Measurements from ENCODE around the gene KRTAP12-3.
"Not testable (repeated sequence)": the region's sequence is repeated elsewhere in the genome, so short reads cannot be mapped to it uniquely, and the experiment has no call there.

Gene KRTAP12-3

GRCh38 chr21:44686843-44687561, 29.3 kb downstream of the KRTAP12-3 start:
- no peak for DNase-seq

GRCh38 chr21:44687671-44688070, 29.9 kb downstream of the KRTAP12-3 start:
- DNase-seq, result no peak

- DNase-seq, result not testable (repeated sequence)
Observed at GRCh38 chr21:44689740-44690139, 32.0 kb downstream of the KRTAP12-3 start.

- no peak for DNase-seq
Observed at GRCh38 chr21:44691686-44692085, 34.0 kb downstream of the KRTAP12-3 start.

GRCh38 chr21:44692798-44693512, 35.2 kb downstream of the KRTAP12-3 start:
- DNase-seq, result no peak

- no peak for DNase-seq
Observed at GRCh38 chr21:44694776-44695175, 37.0 kb downstream of the KRTAP12-3 start.

- DNase-seq, result no peak
Observed at GRCh38 chr21:44695184-44695583, 37.5 kb downstream of the KRTAP12-3 start.

- DNase-seq, result no peak
Observed at GRCh38 chr21:44695641-44696040, 37.9 kb downstream of the KRTAP12-3 start.

- DNase-seq, result no peak
Observed at GRCh38 chr21:44696572-44696971, 38.8 kb downstream of the KRTAP12-3 start.

GRCh38 chr21:44697172-44697810, 39.6 kb downstream of the KRTAP12-3 start, which contains the start of gene KRTAP10-12:
Gene KRTAP10-12 (plus strand): TSS chr21:44697172. CDS start chr21:44697202, 30 bp downstream.
- not testable (repeated sequence) for DNase-seq

GRCh38 chr21:44697811-44698734, 40.3 kb downstream of the KRTAP12-3 start:
- no peak for DNase-seq

- no peak for DNase-seq
Observed at GRCh38 chr21:44699502-44700001, 41.8 kb downstream of the KRTAP12-3 start.

GRCh38 chr21:44700101-44701022, 42.6 kb downstream of the KRTAP12-3 start:
- DNase-seq, result no peak

GRCh38 chr21:44701023-44701400, 43.3 kb downstream of the KRTAP12-3 start:
- no peak for DNase-seq

GRCh38 chr21:44701541-44701940, 43.8 kb downstream of the KRTAP12-3 start:
- DNase-seq, result no peak

GRCh38 chr21:44702111-44702972, 44.6 kb downstream of the KRTAP12-3 start:
- no peak for DNase-seq

GRCh38 chr21:44702973-44703730, 45.4 kb downstream of the KRTAP12-3 start:
- no peak for DNase-seq

- DNase-seq, result no peak
Observed at GRCh38 chr21:44703731-44704635, 46.3 kb downstream of the KRTAP12-3 start.
